ENCODE results near the gene OIT3.

The OIT3 gene

GRCh38 chr10:72952642-72953158 is 59.2 kb downstream of the OIT3 start:
- DNase-seq (ENCODE audit: low spot score) = no peak

GRCh38 chr10:72953687-72954086 is 60.1 kb downstream of the OIT3 start:
- peak; percentile 16 for DNase-seq (ENCODE audit: low spot score)

- no peak for DNase-seq (ENCODE audit: low spot score)
Observed at GRCh38 chr10:72954230-72954595, 60.7 kb downstream of the OIT3 start.

- no peak for DNase-seq (ENCODE audit: low spot score)
Observed at GRCh38 chr10:72954596-72955554, 61.3 kb downstream of the OIT3 start, which contains the start of gene PLA2G12B. Gene PLA2G12B (minus strand): TSS chr10:72954806. CDS start chr10:72954685, 121 bp downstream.

- DNase-seq (ENCODE audit: low spot score) = no peak
Observed at GRCh38 chr10:72956001-72956400, 62.5 kb downstream of the OIT3 start.

- no peak for DNase-seq (ENCODE audit: low spot score)
Observed at GRCh38 chr10:72976886-72977285, 83.3 kb downstream of the OIT3 start.

- no peak for DNase-seq (ENCODE audit: low spot score)
Observed at GRCh38 chr10:72979709-72980108, 86.2 kb downstream of the OIT3 start.

- DNase-seq (ENCODE audit: low spot score) = no peak
Observed at GRCh38 chr10:72980348-72980747, 86.8 kb downstream of the OIT3 start.

- no peak for DNase-seq (ENCODE audit: low spot score)
Observed at GRCh38 chr10:72981028-72981881, 87.7 kb downstream of the OIT3 start.

GRCh38 chr10:72981882-72982529 is 88.5 kb downstream of the OIT3 start:
- no peak for DNase-seq (ENCODE audit: low spot score)

Measured in AG08395 (cell line).